Keratinocyte (primary cell): ENCODE measurements around the gene ZNF749. TPM values are rescaled to one million over a fixed set of nuclear protein-coding genes. Genes with fewer than 3 reads are reported as not detected.

Source experiments
- DNase-seq: peaks from one replicate; pipeline ENCODE4 v3.0.0-alpha.2; 2011; ENCODE audit warnings: low read depth, missing footprints, low spot score
- FAIRE-seq: peaks from 2 replicates; lab custom pipeline; 2011; peaks lifted over from hg19 to GRCh38; lab: Jason Lieb, UNC
- H2AFZ ChIP-seq: 2 replicates; pipeline ENCODE4 v1.6.0; 2012; ENCODE audit warnings: low read length, control low read depth, inconsistent platforms; ENCODE audit not compliant: control insufficient read depth
- H3K27ac ChIP-seq: 2 replicates; pipeline ENCODE4 v1.5.1; 2011; ENCODE audit warnings: low read length; ENCODE audit not compliant: control insufficient read depth, insufficient read depth
- H3K27me3 ChIP-seq: 3 replicates; pipeline ENCODE4 v1.6.0; 2011; ENCODE audit warnings: low read length; ENCODE audit not compliant: control insufficient read depth, insufficient read depth; ENCODE audit errors: extremely low read depth
- H3K36me3 ChIP-seq, 2 experiments: 2 replicates in 1 of 2; 3 replicates in 1 of 2; pipeline ENCODE4 v1.5.1; 2011; ENCODE audit warnings: low read length in 2 of 2, mild to moderate bottlenecking in 1 of 2; ENCODE audit not compliant: control insufficient read depth in 2 of 2, insufficient read depth in 2 of 2; ENCODE audit errors: extremely low read depth in 1 of 2
- H3K4me1 ChIP-seq: 3 replicates; pipeline ENCODE4 v1.5.1; 2011; ENCODE audit warnings: low read length; ENCODE audit not compliant: control insufficient read depth, insufficient read depth; ENCODE audit errors: extremely low read depth
- H3K4me2 ChIP-seq: 3 replicates; pipeline ENCODE4 v1.6.0; 2011; ENCODE audit warnings: low read depth, low read length; ENCODE audit not compliant: control insufficient read depth, insufficient read depth; ENCODE audit errors: extremely low read depth
- H3K4me3 ChIP-seq, 3 experiments: fragments of 200-600 bp in 1 of 3; sonication (generic) in 1 of 3; 2 replicates in 2 of 3; 3 replicates in 1 of 3; pipeline ENCODE4 v1.5.1; 2011 to 2016; ENCODE audit warnings: low read length in 3 of 3, mild to moderate bottlenecking in 3 of 3, control low read depth in 2 of 3, inconsistent platforms in 1 of 3, low read depth in 1 of 3, mixed read lengths in 1 of 3, mixed run types in 1 of 3, moderate library complexity in 1 of 3; ENCODE audit not compliant: control insufficient read depth in 2 of 3, insufficient read depth in 2 of 3; ENCODE audit errors: extremely low read depth in 1 of 3
- H3K79me2 ChIP-seq: 2 replicates; pipeline ENCODE4 v1.6.0; 2012; ENCODE audit warnings: low read length; ENCODE audit not compliant: control insufficient read depth, insufficient read depth
- H3K9ac ChIP-seq: 3 replicates; pipeline ENCODE4 v1.6.0; 2011; ENCODE audit warnings: low read length; ENCODE audit not compliant: control insufficient read depth, insufficient read depth; ENCODE audit errors: extremely low read depth
- H3K9me1 ChIP-seq: 3 replicates; pipeline ENCODE4 v1.6.0; 2011; ENCODE audit warnings: low read length; ENCODE audit not compliant: control insufficient read depth, insufficient read depth; ENCODE audit errors: extremely low read depth
- H3K9me3 ChIP-seq: 2 replicates; pipeline ENCODE4 v1.5.1; 2012; ENCODE audit warnings: low read depth, low read length; ENCODE audit not compliant: control insufficient read depth
- H4K20me1 ChIP-seq: 3 replicates; pipeline ENCODE4 v1.6.0; 2011; ENCODE audit warnings: low read length; ENCODE audit not compliant: control insufficient read depth, insufficient read depth; ENCODE audit errors: extremely low read depth
- CTCF ChIP-seq, 3 experiments: IDR thresholded peaks in 1 of 3; conservative IDR thresholded peaks in 1 of 3; optimal IDR thresholded peaks in 1 of 3; 2 replicates in 2 of 3; 3 replicates in 1 of 3; pipeline versions ENCODE3 to v1.5.1; 2011; ENCODE audit warnings: low read length in 3 of 3, mild to moderate bottlenecking in 3 of 3, moderate library complexity in 2 of 3, control low read depth in 1 of 3, inconsistent platforms in 1 of 3; ENCODE audit not compliant: insufficient read depth in 2 of 3; ENCODE audit errors: extremely low read depth in 1 of 3
- EZH2 ChIP-seq: IDR thresholded peaks from one replicate; pipeline ENCODE4 v1.6.1; 2012; ENCODE audit warnings: inconsistent platforms, mild to moderate bottlenecking, low read length, moderate library complexity
- dilution Hi-C: fragments of 300-500 bp; cut with MboI; formaldehyde crosslinking; loops from one replicate; pipeline ENCODE4 v1.7.0; 2020; ENCODE audit warnings: low sequenced_read_pairs; ENCODE audit not compliant: extremely low pct_ligation_motif_present
- polyA plus RNA-seq, 5 experiments: library from polyadenylated mRNA; depleted of rRNA in 3 of 5; stranded (reverse) in 3 of 5; stranded (forward) in 1 of 5; unstranded in 1 of 5; fragments of >200 nt; gene quantifications; 1 replicate in 1 of 5; 2 replicates in 3 of 5; 3 replicates in 1 of 5; pipeline versions ENCODE4 v1.2.1 to v1.2.3, GENCODE V29; 2011 to 2012; ENCODE audit warnings: missing spikeins in 2 of 5, low read depth in 1 of 5, low replicate concordance in 1 of 5

ZNF749 gene
- polyA plus RNA-seq, 1 donor (not counting 4 experiments of a cell fraction or from before 2014, with no cell fraction given) = 6.3 TPM

GRCh38 chr19:57398868-57399267 is 36.3 kb upstream of the ZNF749 start:
- Histone ChIP-seq H3K4me3 (no peak overlapping the region), H3K27me3 (no peaks in the 10 kb centered on the region), H3K9ac (no peak overlapping the region), H3K27ac (no peak overlapping the region), H3K36me3 (peaks cover 12 to 21% of the 10 kb centered on the region in 2 experiments), H3K79me2 (peaks cover 9% of the 10 kb centered on the region), H3K4me2 (no peak overlapping the region), H3K4me1 (no peaks in the 10 kb centered on the region), H4K20me1 (no peaks in the 10 kb centered on the region), H3K9me1 (no peaks in the 10 kb centered on the region), H2AFZ (no peak overlapping the region), H3K9me3 (no peaks in the 10 kb centered on the region)
- FAIRE-seq (no peak), DNase-seq (no peak)
- dilution Hi-C loops = no loop called here
- TF ChIP-seq CTCF (optimal IDR thresholded peaks at IDR 0.05 in 1 of 3, IDR thresholded peaks at IDR 0.05 in 1 of 3, conservative IDR thresholded peaks at IDR 0.05 in 1 of 3; ENCODE audit: extremely low read depth in 1 of 3, insufficient read depth in 2 of 3, low read length in 3 of 3) (no peak), EZH2 (no peak)

DNA sequence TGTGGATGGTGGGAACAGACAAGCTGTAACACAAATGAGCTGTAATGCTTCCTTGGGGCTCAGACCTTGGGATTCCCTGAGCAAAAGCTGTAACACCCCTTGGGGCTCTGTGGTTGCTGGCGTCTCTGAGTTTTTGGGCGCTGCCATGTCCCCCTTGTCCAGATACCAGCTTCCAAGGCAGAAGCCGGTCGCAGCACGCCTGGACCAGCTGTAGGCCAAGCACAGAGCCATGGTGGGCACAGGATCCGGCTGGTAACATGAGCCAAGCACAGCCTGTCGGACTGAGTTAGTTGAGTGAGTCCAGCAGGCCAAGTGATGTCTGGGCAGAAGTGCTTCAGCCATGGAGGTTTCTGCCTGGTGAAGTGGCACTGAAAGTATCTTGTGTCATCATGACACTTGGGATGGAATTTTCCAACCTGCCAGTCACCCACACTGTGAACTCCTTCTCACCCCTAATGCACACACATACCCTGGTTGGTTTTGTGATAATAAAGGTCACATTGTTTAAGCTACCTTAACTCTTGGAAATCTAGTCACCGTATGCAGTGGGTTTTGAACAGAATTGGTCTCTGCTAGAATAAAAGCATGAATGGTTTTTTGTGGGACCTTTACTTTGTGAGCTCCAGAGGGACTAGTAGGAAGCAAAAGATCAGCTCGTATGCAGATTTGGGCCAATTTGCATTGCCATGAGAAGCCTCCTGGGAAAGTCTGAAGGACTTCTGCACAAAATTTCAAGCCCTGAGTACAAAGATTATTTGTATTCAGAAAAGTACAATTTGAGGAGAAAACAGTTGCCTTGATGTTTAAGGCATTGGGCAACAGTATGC is 31.2 kb upstream of the ZNF749 start:
- no peak for DNase-seq
- no peak overlapping the region for H3K4me3 ChIP-seq
- dilution Hi-C loops = no loop called here
- TF ChIP-seq CTCF (optimal IDR thresholded peaks at IDR 0.05 in 1 of 3, IDR thresholded peaks at IDR 0.05 in 1 of 3, conservative IDR thresholded peaks at IDR 0.05 in 1 of 3; ENCODE audit: extremely low read depth in 1 of 3, insufficient read depth in 2 of 3, low read length in 3 of 3) (no peak), EZH2 (no peak)
- no peaks in the 10 kb centered on the region for H4K20me1 ChIP-seq
- FAIRE-seq = no peak
- no peaks in the 10 kb centered on the region for H3K9me1 ChIP-seq
- H3K79me2 ChIP-seq = no peaks in the 10 kb centered on the region
- H3K9me3 ChIP-seq = no peaks in the 10 kb centered on the region
- peaks cover 1 to 5% of the 10 kb centered on the region in 2 experiments for H3K36me3 ChIP-seq
- H3K4me1 ChIP-seq = no peaks in the 10 kb centered on the region
- H3K27me3 ChIP-seq = no peaks in the 10 kb centered on the region
- no peak overlapping the region for H2AFZ ChIP-seq
- H3K27ac ChIP-seq = no peak overlapping the region
- no peak overlapping the region for H3K9ac ChIP-seq
- no peak overlapping the region for H3K4me2 ChIP-seq
